PFSK-1 (cell line): ENCODE results near the gene MAN2B2.

Source experiments
- FOXP2 ChIP-seq: optimal IDR thresholded peaks from 2 replicates; pipeline ENCODE3; 2011; ENCODE audit warnings: borderline replicate concordance, control low read depth, inconsistent platforms; ENCODE audit not compliant: insufficient read depth; ENCODE audit errors: extremely low read length, extremely low read depth
- POLR2AphosphoS5 ChIP-seq: IDR thresholded peaks from 2 replicates; pipeline ENCODE4 v1.6.1; 2012; ENCODE audit warnings: low read depth, mild to moderate bottlenecking, control low read depth, low read length, moderate library complexity
- REST ChIP-seq, 2 experiments: IDR thresholded peaks; 2 replicates each; pipeline versions ENCODE4 v1.6.1 to v1.8.0; 2011 to 2012; ENCODE audit warnings: low read depth in 2 of 2, low read length in 2 of 2, control low read depth in 1 of 2, inconsistent platforms in 1 of 2, mild to moderate bottlenecking in 1 of 2, moderate library complexity in 1 of 2; ENCODE audit not compliant: insufficient read depth in 1 of 2
- SIN3A ChIP-seq: IDR thresholded peaks from 2 replicates; pipeline ENCODE4 v1.6.1; 2012; ENCODE audit warnings: mild to moderate bottlenecking, low read length, moderate library complexity, borderline replicate concordance; ENCODE audit not compliant: insufficient read depth
- TAF1 ChIP-seq: IDR thresholded peaks from 2 replicates; pipeline ENCODE4 v1.6.1; 2012; ENCODE audit warnings: low read length, control low read depth, borderline replicate concordance; ENCODE audit not compliant: insufficient read depth

GRCh38 chr4:6660430-6660829, 85.4 kb downstream of the MAN2B2 start:
- TF ChIP-seq REST (IDR thresholded peaks at IDR 0.05; ENCODE audit: insufficient read depth in 1 of 2, low read depth in 2 of 2, low read length in 2 of 2) (no peak), POLR2AphosphoS5 (no peak), TAF1 (no peak), SIN3A (no peak), FOXP2 (no peak)
